HepG2 (cell line): ENCODE data around the gene BCL2L2. TPM values are rescaled to one million over a fixed set of nuclear protein-coding genes. Genes with fewer than 3 reads are reported as not detected.

Source experiments
- CBX1 ChIP-seq: IDR thresholded peaks from one replicate; pipeline ENCODE4 v1.6.1; 2016; ENCODE audit warnings: antibody characterized with exemption, low read depth
- CSRNP2 ChIP-seq: sonication (generic); formaldehyde crosslinking; conservative IDR thresholded peaks from 2 replicates; pipeline ENCODE4 v1.8.0; 2022; ENCODE audit warnings: low read depth, missing genetic modification reagents
- DBP ChIP-seq: sonication (generic); formaldehyde crosslinking; IDR thresholded peaks from 2 replicates; pipeline ENCODE4 v1.4.0; 2020; ENCODE audit warnings: missing genetic modification reagents; ENCODE audit errors: not compliant biosample characterization
- NFE2L1 ChIP-seq: sonication (generic); formaldehyde crosslinking; IDR thresholded peaks from 2 replicates; pipeline ENCODE4 v1.4.0; 2020; ENCODE audit warnings: missing genetic modification reagents, mild to moderate bottlenecking, borderline replicate concordance
- NFKB2 ChIP-seq: sonication (generic); formaldehyde crosslinking; IDR thresholded peaks from 2 replicates; pipeline ENCODE4 v1.4.0; 2020; ENCODE audit warnings: missing genetic modification reagents, borderline replicate concordance
- NR2F2 ChIP-seq: IDR thresholded peaks from 2 replicates; pipeline ENCODE4 v1.6.1; 2012; ENCODE audit warnings: low read depth, inconsistent platforms, borderline replicate concordance
- RFXAP ChIP-seq: sonication (generic); formaldehyde crosslinking; IDR thresholded peaks from 2 replicates; pipeline ENCODE4 v1.4.0; 2020; ENCODE audit warnings: missing genetic modification reagents, borderline replicate concordance
- SAP130 ChIP-seq: IDR thresholded peaks from 2 replicates; pipeline ENCODE4 v1.6.1; 2016; ENCODE audit warnings: low read depth
- SKI ChIP-seq: fragments of 450-650 bp; IDR thresholded peaks from one replicate; pipeline ENCODE4 v1.6.1; 2018; ENCODE audit warnings: mild to moderate bottlenecking; ENCODE audit not compliant: partially characterized antibody
- ZBTB26 ChIP-seq: IDR thresholded peaks from 2 replicates; pipeline ENCODE4 v1.6.1; 2016; ENCODE audit warnings: missing compliant biosample characterization, missing genetic modification reagents, borderline replicate concordance
- ZBTB7A ChIP-seq: sonication (generic); formaldehyde crosslinking; IDR thresholded peaks from 2 replicates; pipeline ENCODE4 v1.8.0; 2022; ENCODE audit warnings: mild to moderate bottlenecking, missing genetic modification reagents
- ZMAT3 ChIP-seq: sonication (generic); formaldehyde crosslinking; conservative IDR thresholded peaks from 2 replicates; pipeline ENCODE4 v1.7.0; 2021; ENCODE audit warnings: missing genetic modification reagents
- ZMYM3 ChIP-seq: sonication (generic); formaldehyde crosslinking; IDR thresholded peaks from 2 replicates; pipeline ENCODE4 v1.5.1; 2020; ENCODE audit warnings: mild to moderate bottlenecking, missing genetic modification reagents
- ZNF160 ChIP-seq: sonication (generic); formaldehyde crosslinking; IDR thresholded peaks from 2 replicates; pipeline ENCODE4 v1.8.0; 2022; ENCODE audit warnings: mild to moderate bottlenecking, inconsistent platforms, missing genetic modification reagents
- ZNF180 ChIP-seq: sonication (generic); formaldehyde crosslinking; IDR thresholded peaks from 2 replicates; pipeline ENCODE4 v1.4.0; 2020; ENCODE audit warnings: low read depth, missing genetic modification reagents, borderline replicate concordance
- ZNF343 ChIP-seq: sonication (generic); formaldehyde crosslinking; IDR thresholded peaks from 2 replicates; pipeline ENCODE4 v1.4.0; 2020; ENCODE audit warnings: mild to moderate bottlenecking, missing genetic modification reagents
- ZNF510 ChIP-seq: sonication (generic); formaldehyde crosslinking; IDR thresholded peaks from 2 replicates; pipeline ENCODE4 v1.4.0; 2020; ENCODE audit warnings: low read depth, mild to moderate bottlenecking, missing genetic modification reagents
- ZNF792 ChIP-seq: IDR thresholded peaks from 2 replicates; pipeline ENCODE4 v1.6.1; 2016
- ZNF83 ChIP-seq: sonication (generic); formaldehyde crosslinking; IDR thresholded peaks from 2 replicates; pipeline ENCODE4 v1.4.0; 2020; ENCODE audit warnings: missing genetic modification reagents, mild to moderate bottlenecking, borderline replicate concordance
- polyA plus RNA-seq, 8 experiments: library from polyadenylated mRNA; depleted of rRNA in 3 of 8; stranded (reverse) in 7 of 8; unstranded in 1 of 8; fragments of >200 nt; fragmentation: Illumina TruSeq in 4 of 8; extraction: Trizol in 4 of 8; gene quantifications; 2 replicates each; pipeline versions ENCODE4 v1.2.1 to v1.2.3, GENCODE V29; 2011 to 2016; ENCODE audit warnings: low read depth in 4 of 8, missing spikeins in 1 of 8, mixed read lengths in 1 of 8; ENCODE audit not compliant: insufficient read depth in 1 of 8
- total RNA-seq, 5 experiments: library from RNA; depleted of rRNA; stranded (reverse); fragments of >200 nt; fragmentation: Illumina TruSeq; extraction: Trizol; gene quantifications; 2 replicates each; pipeline ENCODE4 v1.2.3, GENCODE V29; 2016; ENCODE audit warnings: low read depth in 1 of 5
- TF ChIP-seq, protein P1 (sequence below): sonication (generic); formaldehyde crosslinking; IDR thresholded peaks from 2 replicates; pipeline ENCODE4 v1.4.0; 2020; ENCODE audit warnings: mild to moderate bottlenecking, missing genetic modification reagents
- TF ChIP-seq, protein P2 (sequence below): sonication (generic); formaldehyde crosslinking; IDR thresholded peaks from 2 replicates; pipeline ENCODE4 v1.9.0; 2021; ENCODE audit warnings: mild to moderate bottlenecking, missing genetic modification reagents

The BCL2L2 gene
- total and polyA plus RNA-seq, 2 of the 13 experiments (the other 11 are each of a cell fraction or from before 2014, with no cell fraction given), result 28.1 to 49.8 TPM

GRCh38 chr14:23301969-23302289, 4.7 kb upstream of the BCL2L2 start (continued):
- TF ChIP-seq NFE2L1 (CRISPR knock-in tag) (peak; percentile 76; the same call in 1 of the 2 replicates), NR2F2 (no peak), SAP130 (peak; percentile 65), ZNF180 (CRISPR knock-in tag) (peak; percentile 31; the same call in 1 of the 2 replicates), ZNF160 (peak; percentile 90; the same call in 1 of the 2 replicates), DBP (CRISPR knock-in tag) (peak; percentile 91), ZMAT3 (CRISPR knock-in tag) (peak; percentile 97), ZNF343 (CRISPR knock-in tag) (peak; percentile 87; the same call in 1 of the 2 replicates), ZNF792 (CRISPR knock-in tag) (peak; percentile 60; the same call in 1 of the 2 replicates), ZNF510 (CRISPR knock-in tag) (0 out of 2 replicates have a peak, but pooled peaks have one; percentile 60), ZMYM3 (CRISPR knock-in tag) (peak; percentile 67; the same call in 1 of the 2 replicates), CBX1 (peak; percentile 97), ZBTB26 (CRISPR knock-in tag) (peak; percentile 74), CSRNP2 (CRISPR knock-in tag) (no peak), NFKB2 (CRISPR knock-in tag) (peak; percentile 90; the same call in 1 of the 2 replicates), ZNF83 (peak; percentile 96; the same call in 1 of the 2 replicates), ZBTB7A (peak; percentile 84), SKI (no peak), RFXAP (CRISPR knock-in tag) (peak; percentile 5; the same call in 1 of the 2 replicates)
- TF ChIP-seq, protein P1, sequence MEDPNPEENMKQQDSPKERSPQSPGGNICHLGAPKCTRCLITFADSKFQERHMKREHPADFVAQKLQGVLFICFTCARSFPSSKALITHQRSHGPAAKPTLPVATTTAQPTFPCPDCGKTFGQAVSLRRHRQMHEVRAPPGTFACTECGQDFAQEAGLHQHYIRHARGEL (CRISPR knock-in tag), result peak; percentile 93
- TF ChIP-seq, protein P2, sequence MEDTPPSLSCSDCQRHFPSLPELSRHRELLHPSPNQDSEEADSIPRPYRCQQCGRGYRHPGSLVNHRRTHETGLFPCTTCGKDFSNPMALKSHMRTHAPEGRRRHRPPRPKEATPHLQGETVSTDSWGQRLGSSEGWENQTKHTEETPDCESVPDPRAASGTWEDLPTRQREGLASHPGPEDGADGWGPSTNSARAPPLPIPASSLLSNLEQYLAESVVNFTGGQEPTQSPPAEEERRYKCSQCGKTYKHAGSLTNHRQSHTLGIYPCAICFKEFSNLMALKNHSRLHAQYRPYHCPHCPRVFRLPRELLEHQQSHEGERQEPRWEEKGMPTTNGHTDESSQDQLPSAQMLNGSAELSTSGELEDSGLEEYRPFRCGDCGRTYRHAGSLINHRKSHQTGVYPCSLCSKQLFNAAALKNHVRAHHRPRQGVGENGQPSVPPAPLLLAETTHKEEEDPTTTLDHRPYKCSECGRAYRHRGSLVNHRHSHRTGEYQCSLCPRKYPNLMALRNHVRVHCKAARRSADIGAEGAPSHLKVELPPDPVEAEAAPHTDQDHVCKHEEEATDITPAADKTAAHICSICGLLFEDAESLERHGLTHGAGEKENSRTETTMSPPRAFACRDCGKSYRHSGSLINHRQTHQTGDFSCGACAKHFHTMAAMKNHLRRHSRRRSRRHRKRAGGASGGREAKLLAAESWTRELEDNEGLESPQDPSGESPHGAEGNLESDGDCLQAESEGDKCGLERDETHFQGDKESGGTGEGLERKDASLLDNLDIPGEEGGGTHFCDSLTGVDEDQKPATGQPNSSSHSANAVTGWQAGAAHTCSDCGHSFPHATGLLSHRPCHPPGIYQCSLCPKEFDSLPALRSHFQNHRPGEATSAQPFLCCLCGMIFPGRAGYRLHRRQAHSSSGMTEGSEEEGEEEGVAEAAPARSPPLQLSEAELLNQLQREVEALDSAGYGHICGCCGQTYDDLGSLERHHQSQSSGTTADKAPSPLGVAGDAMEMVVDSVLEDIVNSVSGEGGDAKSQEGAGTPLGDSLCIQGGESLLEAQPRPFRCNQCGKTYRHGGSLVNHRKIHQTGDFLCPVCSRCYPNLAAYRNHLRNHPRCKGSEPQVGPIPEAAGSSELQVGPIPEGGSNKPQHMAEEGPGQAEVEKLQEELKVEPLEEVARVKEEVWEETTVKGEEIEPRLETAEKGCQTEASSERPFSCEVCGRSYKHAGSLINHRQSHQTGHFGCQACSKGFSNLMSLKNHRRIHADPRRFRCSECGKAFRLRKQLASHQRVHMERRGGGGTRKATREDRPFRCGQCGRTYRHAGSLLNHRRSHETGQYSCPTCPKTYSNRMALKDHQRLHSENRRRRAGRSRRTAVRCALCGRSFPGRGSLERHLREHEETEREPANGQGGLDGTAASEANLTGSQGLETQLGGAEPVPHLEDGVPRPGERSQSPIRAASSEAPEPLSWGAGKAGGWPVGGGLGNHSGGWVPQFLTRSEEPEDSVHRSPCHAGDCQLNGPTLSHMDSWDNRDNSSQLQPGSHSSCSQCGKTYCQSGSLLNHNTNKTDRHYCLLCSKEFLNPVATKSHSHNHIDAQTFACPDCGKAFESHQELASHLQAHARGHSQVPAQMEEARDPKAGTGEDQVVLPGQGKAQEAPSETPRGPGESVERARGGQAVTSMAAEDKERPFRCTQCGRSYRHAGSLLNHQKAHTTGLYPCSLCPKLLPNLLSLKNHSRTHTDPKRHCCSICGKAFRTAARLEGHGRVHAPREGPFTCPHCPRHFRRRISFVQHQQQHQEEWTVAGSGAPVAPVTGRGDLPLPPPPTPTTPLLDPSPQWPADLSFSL, result peak; percentile 86; the same call in 1 of the 2 replicates
